Peyer's patch (tissue), 4 donors: Measurements from ENCODE around the gene MRAS.

ENCODE experiments used
- CTCF ChIP-seq, 6 experiments: fragments of 450-650 bp in 4 of 6; fragments of 200-600 bp in 2 of 6; sonication (generic) in 1 of 6; IDR thresholded peaks; one replicate each; pipeline ENCODE4 v1.5.1; 2017 to 2019; ENCODE audit warnings: antibody characterized with exemption in 6 of 6, mild to moderate bottlenecking in 3 of 6, moderate library complexity in 1 of 6
- POLR2A ChIP-seq, 2 donors: fragments of 450-650 bp; IDR thresholded peaks; one replicate each; pipeline ENCODE4 v1.5.1; 2017; ENCODE audit warnings: antibody characterized with exemption in 2 of 2, mild to moderate bottlenecking in 2 of 2, moderate library complexity in 2 of 2

DNA sequence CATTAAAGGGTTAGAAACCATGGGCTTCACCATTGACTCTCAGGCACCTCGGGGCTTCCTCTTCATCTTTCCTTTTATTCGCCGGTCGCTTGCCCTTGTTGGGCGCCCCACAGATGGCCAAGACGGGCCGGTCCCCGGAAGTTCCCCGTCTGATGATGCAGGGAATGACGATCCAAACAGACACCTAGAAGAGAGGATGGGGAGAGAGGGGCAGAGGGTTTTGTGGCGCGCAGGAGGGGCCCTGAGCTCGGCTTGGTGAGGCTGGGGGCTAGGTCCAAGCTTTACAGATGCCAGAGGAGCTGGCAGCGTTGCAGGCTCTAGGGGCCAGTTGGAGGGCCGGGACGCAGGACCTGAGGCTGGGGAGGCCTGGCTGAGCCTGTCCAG, 85.5 kb downstream of the MRAS start:
- TF ChIP-seq CTCF (IDR thresholded peaks at IDR 0.05): no peak
- TF ChIP-seq POLR2A (IDR thresholded peaks at IDR 0.05): no peak
